ENCODE measurements around the gene PSAP.

PSAP gene

GRCh38 chr10:71780156-71780555 lies 70.9 kb downstream of the PSAP start:
- DNase-seq, result no peak

GRCh38 chr10:71779641-71780040 lies 71.4 kb downstream of the PSAP start:
- DNase-seq, result no peak

GRCh38 chr10:71778071-71778825 lies 72.8 kb downstream of the PSAP start:
- DNase-seq, result no peak

GRCh38 chr10:71777213-71777985 lies 73.7 kb downstream of the PSAP start:
- DNase-seq, result no peak

- no peak for DNase-seq
These were observed 74.5 kb downstream of the PSAP start for GRCh38 chr10:71776481-71776925.

- no peak for DNase-seq
These were observed 75.9 kb downstream of the PSAP start for GRCh38 chr10:71774916-71775702.

GRCh38 chr10:71773221-71773971 lies 77.7 kb downstream of the PSAP start, which contains the start of gene VSIR:
VSIR (minus strand) TSS chr10:71773520; CDS start chr10:71773439, 81 bp downstream.
- DNase-seq, result peak; percentile 95 to 97

GRCh38 chr10:71772832-71773220 lies 78.2 kb downstream of the PSAP start:
- DNase-seq, result no peak

- peak; percentile 44 to 76 for DNase-seq
These were observed 79.0 kb downstream of the PSAP start for GRCh38 chr10:71771821-71772617.

- no peak for DNase-seq
These were observed 79.8 kb downstream of the PSAP start for GRCh38 chr10:71771204-71771603.

- DNase-seq, result no peak
These were observed 80.3 kb downstream of the PSAP start for GRCh38 chr10:71770789-71771188.

GRCh38 chr10:71770255-71770654 lies 80.8 kb downstream of the PSAP start:
- DNase-seq, result no peak

GRCh38 chr10:71769279-71769823 lies 81.7 kb downstream of the PSAP start:
- no peak for DNase-seq

- no peak for DNase-seq
These were observed 83.5 kb downstream of the PSAP start for GRCh38 chr10:71767420-71768035.

- no peak for DNase-seq
These were observed 84.2 kb downstream of the PSAP start for GRCh38 chr10:71766717-71767419.
